Mesothelial cell of epicardium (in vitro differentiated cells): ENCODE results near the gene VAMP4. TPM values are rescaled to one million over a fixed set of nuclear protein-coding genes. Genes with fewer than 3 reads are reported as not detected.
"Not testable (repeated sequence)": the region's sequence is repeated elsewhere in the genome, so short reads cannot be mapped to it uniquely, and the experiment has no call there.

ENCODE experiments used
- DNase-seq, 2 experiments: peaks; one replicate each; pipeline ENCODE4 v3.0.0; 2021; ENCODE audit warnings: low spot score in 2 of 2; ENCODE audit not compliant: unreplicated experiment in 2 of 2
- H3K27ac Mint-ChIP-seq: 2 replicates; pipeline ENCODE4 v1.8.0; 2021; ENCODE audit warnings: mixed read lengths
- H3K27me3 Mint-ChIP-seq: 2 replicates; pipeline ENCODE4 v1.8.0; 2021; ENCODE audit warnings: low read depth, mixed read lengths
- H3K36me3 Mint-ChIP-seq: 2 replicates; pipeline ENCODE4 v1.8.0; 2021; ENCODE audit warnings: mixed read lengths
- H3K4me1 Mint-ChIP-seq: 2 replicates; pipeline ENCODE4 v1.8.0; 2021; ENCODE audit warnings: mixed read lengths
- H3K4me3 Mint-ChIP-seq: 2 replicates; pipeline ENCODE4 v1.8.0; 2021; ENCODE audit warnings: mild to moderate bottlenecking, moderate library complexity, mixed read lengths
- H3K9me3 Mint-ChIP-seq: 2 replicates; pipeline ENCODE4 v1.8.0; 2021; ENCODE audit warnings: mixed read lengths
- CTCF ChIP-seq: fragments of 200-600 bp; sonication (generic); IDR thresholded peaks from one replicate; pipeline ENCODE4 v1.5.0; 2021; ENCODE audit warnings: antibody characterized with exemption; ENCODE audit not compliant: unreplicated experiment
- total RNA-seq: library from RNA; stranded (reverse); gene quantifications from 3 replicates; pipeline ENCODE4 v1.2.1, GENCODE V29; 2021

The VAMP4 gene
- total RNA-seq, 1 donor from 2014 or later = 8.1 TPM

- no peak for TF ChIP-seq CTCF
- Mint-ChIP-seq H3K4me1 (peaks cover 32% of the 10 kb centered on the region), H3K4me3 (no peak overlapping the region), H3K36me3 (peaks cover 10% of the 10 kb centered on the region), H3K27me3 (no peaks in the 10 kb centered on the region), H3K9me3 (no peaks in the 10 kb centered on the region), H3K27ac (no peak overlapping the region)
- DNase-seq = no peak
Observed at GRCh38 chr1:171740356-171740863, 1.5 kb downstream of the VAMP4 start.

- Mint-ChIP-seq H3K9me3 (no peaks in the 10 kb centered on the region), H3K27ac (no peak overlapping the region), H3K4me3 (no peak overlapping the region), H3K27me3 (no peaks in the 10 kb centered on the region), H3K4me1 (peaks cover 32% of the 10 kb centered on the region), H3K36me3 (peaks cover 12% of the 10 kb centered on the region)
- DNase-seq = no peak
- no peak for TF ChIP-seq CTCF
Observed at GRCh38 chr1:171739656-171740055, 2.2 kb downstream of the VAMP4 start.

- no peaks in the 10 kb centered on the region for H3K27me3 Mint-ChIP-seq
Observed at GRCh38 chr1:171738911-171739310, 3.0 kb downstream of the VAMP4 start.

GRCh38 chr1:171736196-171736595 is 5.7 kb downstream of the VAMP4 start:
- TF ChIP-seq CTCF = no peak
- peaks cover 11% of the 10 kb centered on the region for H3K4me1 Mint-ChIP-seq
- no peak for DNase-seq
- no peaks in the 10 kb centered on the region for H3K9me3 Mint-ChIP-seq
- no peak overlapping the region for H3K4me3 Mint-ChIP-seq
- no peaks in the 10 kb centered on the region for H3K27me3 Mint-ChIP-seq
- no peak overlapping the region for H3K27ac Mint-ChIP-seq
- H3K36me3 Mint-ChIP-seq = peaks cover 16% of the 10 kb centered on the region

More at GRCh38 chr1:171738911-171739310, 3.0 kb downstream of the VAMP4 start:
- TF ChIP-seq CTCF = no peak
- Mint-ChIP-seq H3K27ac (no peak overlapping the region), H3K9me3 (no peaks in the 10 kb centered on the region), H3K4me1 (peaks cover 30% of the 10 kb centered on the region), H3K4me3 (no peak overlapping the region), H3K36me3 (peaks cover 12% of the 10 kb centered on the region)
- DNase-seq = no peak

- H3K9me3 Mint-ChIP-seq = peaks cover 6% of the 10 kb centered on the region
- no peak for DNase-seq
- no peaks in the 10 kb centered on the region for H3K27me3 Mint-ChIP-seq
- H3K4me3 Mint-ChIP-seq = no peak overlapping the region
- no peak for TF ChIP-seq CTCF
- no peaks in the 10 kb centered on the region for H3K4me1 Mint-ChIP-seq
- H3K27ac Mint-ChIP-seq = no peak overlapping the region
- peaks cover 22% of the 10 kb centered on the region for H3K36me3 Mint-ChIP-seq
Observed at GRCh38 chr1:171730052-171730451, 11.8 kb downstream of the VAMP4 start.

GRCh38 chr1:171727778-171728177 is 14.1 kb downstream of the VAMP4 start:
- Mint-ChIP-seq H3K36me3 (peaks cover 37% of the 10 kb centered on the region), H3K27me3 (no peaks in the 10 kb centered on the region), H3K9me3 (peaks cover 21% of the 10 kb centered on the region), H3K4me3 (no peak overlapping the region), H3K4me1 (no peaks in the 10 kb centered on the region), H3K27ac (no peak overlapping the region)
- no peak for DNase-seq
- no peak for TF ChIP-seq CTCF

GRCh38 chr1:171723180-171723579 is 18.7 kb downstream of the VAMP4 start:
- DNase-seq, H3K4me1 Mint-ChIP-seq, H3K27ac Mint-ChIP-seq, H3K4me3 Mint-ChIP-seq, H3K27me3 Mint-ChIP-seq: not testable (repeated sequence)
- Mint-ChIP-seq H3K9me3 (peaks cover 30% of the 10 kb centered on the region), H3K36me3 (peaks cover 43% of the 10 kb centered on the region)
